HUES48 (cell line): ENCODE data around the gene ASPG.

Experiments
- H3K27ac ChIP-seq: one replicate; pipeline ENCODE4 v1.7.0; 2013; ENCODE audit warnings: low read depth, low read length, inconsistent platforms
- H3K27me3 ChIP-seq: 2 replicates; pipeline ENCODE4 v1.6.1; 2013; ENCODE audit warnings: mild to moderate bottlenecking, low read length; ENCODE audit not compliant: control insufficient read depth, insufficient read depth
- H3K36me3 ChIP-seq: 2 replicates; pipeline ENCODE4 v1.6.1; 2013; ENCODE audit warnings: low read length; ENCODE audit not compliant: control insufficient read depth, insufficient read depth
- H3K4me1 ChIP-seq: 2 replicates; pipeline ENCODE4 v1.6.1; 2013; ENCODE audit warnings: mild to moderate bottlenecking, low read length; ENCODE audit not compliant: control insufficient read depth, insufficient read depth
- H3K4me3 ChIP-seq: 2 replicates; pipeline ENCODE4 v1.5.1; 2013; ENCODE audit warnings: mild to moderate bottlenecking, low read depth, low read length
- H3K9ac ChIP-seq: 2 replicates; pipeline ENCODE4 v1.6.1; 2013; ENCODE audit warnings: mild to moderate bottlenecking, low read depth, low read length, moderate library complexity
- H3K9me3 ChIP-seq: 2 replicates; pipeline ENCODE4 v1.6.1; 2013; ENCODE audit warnings: low read length; ENCODE audit not compliant: control insufficient read depth, insufficient read depth

Gene ASPG

DNA sequence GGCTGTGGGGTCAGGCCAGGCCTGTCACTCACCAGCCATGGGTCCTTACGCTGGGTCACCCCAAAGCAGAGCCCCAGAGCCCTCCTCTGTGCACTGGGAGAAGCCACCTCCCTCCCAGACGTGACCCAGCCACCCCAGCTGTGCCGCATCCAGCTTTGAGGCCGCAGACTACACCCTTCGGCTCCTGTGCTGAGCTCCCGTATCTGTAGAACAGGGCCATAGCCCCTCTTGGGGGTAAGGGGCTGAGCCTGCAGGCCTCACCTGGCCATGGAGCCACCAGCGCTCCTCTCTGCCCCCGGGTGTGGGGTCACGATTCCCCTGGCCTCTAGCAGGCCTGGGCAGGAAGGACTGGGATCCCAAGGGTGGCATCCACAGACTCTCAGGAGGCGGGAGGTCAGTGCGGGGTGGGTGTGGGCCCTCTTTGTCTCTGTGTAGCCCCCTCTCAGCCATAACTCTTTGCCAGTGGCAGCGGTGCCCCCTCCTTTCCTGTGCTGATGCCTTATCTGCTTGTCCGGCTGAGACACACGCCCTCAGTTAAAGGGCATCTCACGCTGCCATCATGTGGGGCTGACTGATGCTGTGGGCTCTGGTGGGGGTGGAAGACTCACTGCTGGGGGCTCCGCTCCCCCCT is 16.3 kb downstream of the ASPG start:
- no peak overlapping the region for H3K27ac ChIP-seq
- H3K9me3 ChIP-seq: no peaks in the 10 kb centered on the region
- no peaks in the 10 kb centered on the region for H3K27me3 ChIP-seq
- no peaks in the 10 kb centered on the region for H3K36me3 ChIP-seq
- H3K9ac ChIP-seq: no peak overlapping the region
- H3K4me1 ChIP-seq: no peaks in the 10 kb centered on the region
- no peak overlapping the region for H3K4me3 ChIP-seq

DNA sequence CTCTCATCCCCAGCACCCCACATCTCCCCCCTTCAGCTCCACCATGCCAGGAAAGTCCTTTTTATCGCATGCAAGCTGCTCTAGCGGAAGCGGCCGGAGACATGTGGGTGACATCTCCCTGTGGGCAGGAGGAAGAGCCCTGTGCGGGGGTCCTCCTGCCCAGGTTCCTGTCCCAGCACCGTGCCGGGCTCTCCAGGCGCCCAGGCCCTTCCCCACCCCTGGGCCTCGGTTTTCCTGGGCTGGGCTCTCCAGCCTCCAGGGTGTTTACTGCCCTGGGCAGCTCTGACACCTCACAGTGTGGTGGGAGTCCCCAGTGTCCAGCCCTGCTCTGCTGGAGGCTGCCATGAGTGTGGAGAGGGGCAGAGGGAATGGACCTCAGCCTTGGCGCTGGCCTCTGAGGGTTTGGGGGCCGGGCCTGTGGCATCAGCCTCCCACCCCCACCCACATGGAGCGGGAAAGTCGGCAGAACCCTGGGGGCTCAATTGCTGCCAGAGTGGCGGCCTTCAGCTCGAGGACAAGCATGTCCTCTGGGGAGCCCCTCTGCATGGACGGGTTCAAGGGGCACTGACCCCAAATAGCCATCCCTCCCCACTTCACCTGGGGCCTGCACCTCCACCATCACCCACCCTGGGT is 16.9 kb downstream of the ASPG start:
- H3K27ac ChIP-seq: no peak overlapping the region

GRCh38 chr14:104103061-104103445 is 17.6 kb downstream of the ASPG start:
- Histone ChIP-seq H3K27ac (no peak overlapping the region), H3K9ac (no peak overlapping the region), H3K9me3 (no peaks in the 10 kb centered on the region), H3K36me3 (no peaks in the 10 kb centered on the region), H3K27me3 (no peaks in the 10 kb centered on the region), H3K4me1 (no peaks in the 10 kb centered on the region), H3K4me3 (no peak overlapping the region)

More for the DNA sequence above, 16.9 kb downstream of the ASPG start:
- no peak overlapping the region for H3K4me3 ChIP-seq
- H3K36me3 ChIP-seq: no peaks in the 10 kb centered on the region
- H3K4me1 ChIP-seq: no peaks in the 10 kb centered on the region
- no peaks in the 10 kb centered on the region for H3K27me3 ChIP-seq
- no peaks in the 10 kb centered on the region for H3K9me3 ChIP-seq
- no peak overlapping the region for H3K9ac ChIP-seq

DNA sequence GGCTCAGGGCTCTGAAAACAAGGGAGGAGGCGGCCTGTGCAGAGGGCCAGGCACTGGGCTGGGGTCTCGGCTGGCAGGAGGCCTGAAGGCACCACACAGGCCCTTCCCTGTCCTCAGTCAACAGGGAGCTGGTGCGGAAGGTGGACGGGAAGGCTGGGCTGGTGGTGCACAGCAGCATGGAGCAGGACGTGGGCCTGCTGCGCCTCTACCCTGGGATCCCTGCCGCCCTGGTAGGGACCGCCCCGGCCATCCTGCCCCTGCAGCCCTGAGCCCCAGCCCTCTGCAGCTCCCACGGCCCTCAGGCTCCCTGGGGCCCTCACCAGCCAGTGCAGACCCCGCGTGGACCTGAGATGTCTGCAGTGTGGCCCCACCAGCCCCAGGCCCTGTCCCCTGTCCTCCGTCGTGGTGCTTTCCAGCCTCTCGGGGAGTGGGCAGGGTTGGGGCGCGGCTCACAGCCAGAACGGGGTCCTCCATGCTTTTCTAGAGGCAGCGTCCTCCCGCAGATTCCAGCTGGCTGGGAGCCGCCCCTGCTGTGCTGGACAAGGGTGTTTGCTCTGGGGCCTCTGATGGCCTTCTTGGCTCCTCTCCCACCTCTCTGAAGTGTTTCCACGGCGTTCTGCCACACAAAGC is 18.1 kb downstream of the ASPG start:
- H3K27me3 ChIP-seq: no peaks in the 10 kb centered on the region
- H3K4me3 ChIP-seq: no peak overlapping the region
- no peak overlapping the region for H3K9ac ChIP-seq
- no peaks in the 10 kb centered on the region for H3K36me3 ChIP-seq
- no peaks in the 10 kb centered on the region for H3K9me3 ChIP-seq
- H3K27ac ChIP-seq: no peak overlapping the region
- no peaks in the 10 kb centered on the region for H3K4me1 ChIP-seq

DNA sequence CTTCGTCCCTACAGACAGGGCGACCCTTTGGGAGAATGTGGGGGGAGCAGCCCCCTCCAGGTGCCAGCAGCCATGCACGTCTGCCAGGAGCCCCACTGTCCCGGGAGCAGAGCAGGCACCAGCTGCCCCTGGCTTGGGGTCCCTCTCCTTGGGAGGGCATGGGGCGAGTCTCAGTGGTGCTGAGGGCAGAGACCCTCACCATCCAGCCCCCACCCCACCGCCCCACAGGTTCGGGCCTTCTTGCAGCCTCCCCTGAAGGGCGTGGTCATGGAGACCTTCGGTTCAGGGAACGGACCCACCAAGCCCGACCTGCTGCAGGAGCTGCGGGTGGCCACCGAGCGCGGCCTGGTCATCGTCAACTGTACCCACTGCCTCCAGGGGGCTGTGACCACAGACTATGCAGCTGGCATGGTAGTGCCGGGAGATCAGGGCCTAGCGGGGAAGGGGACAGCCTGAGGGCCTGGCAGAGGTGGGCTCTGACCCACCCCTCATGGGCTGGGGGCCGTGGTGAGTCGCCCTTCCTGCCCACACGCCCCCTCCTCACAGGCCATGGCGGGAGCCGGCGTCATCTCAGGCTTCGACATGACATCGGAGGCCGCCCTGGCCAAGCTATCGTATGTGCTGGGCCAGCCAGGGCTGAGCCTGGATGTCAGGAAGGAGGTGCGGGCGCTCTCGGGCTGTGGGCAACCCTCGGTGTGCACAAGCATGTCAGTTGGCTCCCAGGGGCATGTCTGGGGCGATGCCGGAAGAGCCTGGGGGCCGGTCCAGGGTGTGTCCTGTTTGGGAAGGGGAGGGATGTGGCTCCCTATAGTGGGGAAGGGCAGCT is 18.8 kb downstream of the ASPG start:
- Histone ChIP-seq H3K9ac (no peak overlapping the region), H3K36me3 (no peaks in the 10 kb centered on the region), H3K27me3 (no peaks in the 10 kb centered on the region), H3K4me1 (no peaks in the 10 kb centered on the region; the same call in 1 of the 2 replicates), H3K27ac (no peak overlapping the region), H3K4me3 (no peak overlapping the region), H3K9me3 (no peaks in the 10 kb centered on the region)

DNA sequence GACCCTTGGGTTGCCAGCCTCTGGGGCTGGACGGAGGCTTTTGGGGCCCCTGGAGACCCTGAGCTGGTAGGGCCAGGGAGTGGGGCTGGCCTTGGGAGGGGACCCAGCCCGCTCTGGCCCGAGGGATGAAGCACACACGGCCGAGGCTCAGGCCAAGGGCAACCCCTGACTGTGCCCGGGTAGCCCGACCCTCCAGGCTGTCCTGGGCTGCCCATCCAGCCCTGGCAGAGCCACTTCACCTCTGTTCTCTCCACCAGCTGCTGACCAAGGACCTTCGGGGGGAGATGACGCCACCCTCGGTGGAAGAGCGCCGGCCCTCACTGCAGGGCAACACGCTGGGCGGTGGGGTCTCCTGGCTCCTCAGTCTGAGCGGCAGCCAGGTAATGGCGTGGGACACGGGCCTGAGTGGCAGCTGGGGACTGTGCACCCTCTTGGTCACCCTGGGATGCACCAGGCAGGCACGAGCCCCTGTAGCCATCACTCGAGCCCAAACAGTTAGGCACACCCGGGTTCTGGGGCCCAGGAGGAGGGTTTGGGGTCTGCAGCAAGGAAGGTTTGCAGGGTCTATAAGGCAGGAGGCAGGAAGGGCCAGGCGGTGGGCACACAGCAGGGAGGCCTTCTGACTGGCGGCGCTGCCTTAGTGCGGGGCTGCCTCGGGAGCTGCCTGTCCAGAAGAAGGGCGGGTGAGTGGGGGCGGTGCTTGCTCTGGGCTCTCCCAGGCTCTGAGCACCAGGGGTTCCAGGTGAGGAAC is 19.7 kb downstream of the ASPG start:
- no peaks in the 10 kb centered on the region for H3K9me3 ChIP-seq
- H3K9ac ChIP-seq: no peak overlapping the region
- no peaks in the 10 kb centered on the region; the same call in 1 of the 2 replicates for H3K4me1 ChIP-seq
- H3K27me3 ChIP-seq: no peaks in the 10 kb centered on the region
- H3K4me3 ChIP-seq: no peak overlapping the region
- no peaks in the 10 kb centered on the region for H3K36me3 ChIP-seq
- no peak overlapping the region for H3K27ac ChIP-seq

DNA sequence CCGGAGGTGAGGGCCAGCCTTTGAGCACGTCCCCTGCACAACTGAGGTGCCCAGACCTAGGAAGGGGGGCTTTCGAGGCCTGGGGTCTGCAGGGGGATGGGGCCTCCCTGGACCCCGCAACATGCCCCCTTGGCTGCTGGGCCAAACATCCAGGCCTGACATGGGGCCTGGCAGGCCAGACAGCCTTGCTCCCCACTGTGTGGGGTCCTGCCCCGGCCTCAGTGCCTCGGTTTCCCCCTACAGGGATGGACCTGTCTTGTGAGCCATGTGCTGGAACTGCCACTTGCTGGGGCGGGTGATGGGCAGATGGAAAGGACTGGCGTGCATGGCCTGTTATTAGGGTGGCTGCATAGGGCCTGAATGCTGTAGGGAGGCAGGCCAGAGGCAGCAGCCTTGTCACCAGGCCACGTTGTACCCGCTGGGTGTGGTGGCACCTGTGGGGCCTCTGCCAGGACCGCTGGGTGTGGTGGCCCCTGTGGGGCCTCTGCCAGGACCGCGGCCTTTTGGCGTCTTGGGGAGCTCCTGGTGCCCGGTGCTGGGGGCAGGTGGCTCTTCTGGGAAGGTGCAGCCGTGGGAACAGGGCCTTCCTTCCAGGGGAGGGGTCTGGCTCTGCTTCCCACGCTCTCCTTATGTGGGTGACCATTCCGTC is 20.4 kb downstream of the ASPG start:
- Histone ChIP-seq H3K36me3 (no peaks in the 10 kb centered on the region), H3K27ac (no peak overlapping the region), H3K4me1 (no peaks in the 10 kb centered on the region; the same call in 1 of the 2 replicates), H3K4me3 (no peak overlapping the region), H3K9ac (no peak overlapping the region), H3K9me3 (no peaks in the 10 kb centered on the region), H3K27me3 (no peaks in the 10 kb centered on the region)

GRCh38 chr14:104106471-104106991 is 21.0 kb downstream of the ASPG start:
- Histone ChIP-seq H3K27me3 (no peaks in the 10 kb centered on the region), H3K4me1 (no peaks in the 10 kb centered on the region; the same call in 1 of the 2 replicates), H3K9ac (no peak overlapping the region)

DNA sequence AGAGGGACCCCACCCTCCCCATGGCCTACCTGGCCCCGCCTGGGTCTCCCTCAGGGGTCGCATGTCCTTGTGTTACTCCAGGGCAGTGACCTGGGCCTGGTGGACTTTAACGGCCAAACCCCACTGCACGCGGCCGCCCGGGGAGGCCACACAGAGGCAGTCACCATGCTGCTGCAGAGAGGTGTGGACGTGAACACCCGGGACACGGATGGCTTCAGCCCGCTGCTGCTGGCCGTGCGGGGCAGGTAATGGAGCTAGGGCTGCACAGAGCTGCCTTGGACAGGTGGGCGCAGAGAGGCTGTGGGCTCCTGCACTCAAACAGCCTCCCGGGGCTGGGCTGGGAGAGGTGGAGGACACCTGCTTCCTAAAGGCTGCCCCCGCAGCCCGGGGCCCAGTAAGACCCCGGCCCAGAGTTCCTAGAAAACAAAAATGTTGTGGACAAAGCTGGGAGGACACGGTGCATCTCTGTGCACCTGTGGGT is 21.6 kb downstream of the ASPG start:
- Histone ChIP-seq H3K9ac (no peak overlapping the region), H3K9me3 (no peaks in the 10 kb centered on the region), H3K27ac (no peak overlapping the region), H3K27me3 (no peaks in the 10 kb centered on the region), H3K4me3 (no peak overlapping the region), H3K36me3 (no peaks in the 10 kb centered on the region), H3K4me1 (no peaks in the 10 kb centered on the region; the same call in 1 of the 2 replicates)

More at GRCh38 chr14:104106471-104106991, 21.0 kb downstream of the ASPG start:
- no peak overlapping the region for H3K4me3 ChIP-seq
- H3K9me3 ChIP-seq: no peaks in the 10 kb centered on the region
- H3K27ac ChIP-seq: no peak overlapping the region
- H3K36me3 ChIP-seq: no peaks in the 10 kb centered on the region
